Adrenal gland (tissue), 12 donors: ENCODE results near the gene IL1RL2. TPM values are rescaled to one million over a fixed set of nuclear protein-coding genes. Genes with fewer than 3 reads are reported as not detected.

Experiments used
- DNase-seq, 7 donors: peaks; one replicate each; pipeline ENCODE4 v3.0.0-alpha.2; 2019 to 2020
- H3K27ac ChIP-seq, 5 donors: fragments of 200-600 bp; sonication (generic) in 4 of 5; 1 replicate in 3 of 5; 2 replicates in 2 of 5; pipeline versions ENCODE4 v1.5.1 to v1.8.0; 2016 to 2020; ENCODE audit warnings: mild to moderate bottlenecking in 1 of 5
- H3K27me3 ChIP-seq: fragments of 200-600 bp; 2 replicates; pipeline ENCODE4 v1.8.0; 2021
- H3K36me3 ChIP-seq, 2 donors: fragments of 200-600 bp; replicated peaks in 1 of 2; 1 replicate in 1 of 2; 2 replicates in 1 of 2; pipeline versions ENCODE4 v1.5.1 to v1.8.0; 2018 to 2022
- H3K4me1 ChIP-seq, 2 donors: fragments of 200-600 bp; replicated peaks in 1 of 2; 1 replicate in 1 of 2; 2 replicates in 1 of 2; pipeline versions ENCODE4 v1.5.1 to v1.8.0; 2018 to 2021
- H3K4me3 ChIP-seq, 4 donors: fragments of 200-600 bp; sonication (generic) in 3 of 4; one replicate each; pipeline ENCODE4 v1.5.1; 2016 to 2018
- H3K9me3 ChIP-seq, 3 donors: fragments of 200-600 bp; sonication (generic) in 1 of 3; replicated peaks in 1 of 3; 1 replicate in 2 of 3; 2 replicates in 1 of 3; pipeline versions ENCODE4 v1.5.1 to v1.8.0; 2016 to 2021
- CTCF ChIP-seq, 6 experiments: fragments of 450-650 bp in 4 of 6; fragments of 200-600 bp in 2 of 6; sonication (generic) in 1 of 6; IDR thresholded peaks; 1 replicate in 5 of 6; 2 replicates in 1 of 6; pipeline versions ENCODE4 v1.5.1 to v1.8.0; 2016 to 2021; ENCODE audit warnings: antibody characterized with exemption in 6 of 6, mild to moderate bottlenecking in 2 of 6, moderate library complexity in 1 of 6
- POLR2A ChIP-seq, 2 donors: fragments of 450-650 bp; IDR thresholded peaks; one replicate each; pipeline ENCODE4 v1.6.1; 2017; ENCODE audit warnings: antibody characterized with exemption in 2 of 2, mild to moderate bottlenecking in 2 of 2, moderate library complexity in 1 of 2
- WGBS, 4 donors: extraction: QIAGEN DNeasy Blood & Tissue Kit in 2 of 4; methylation state at CpG; one replicate each; pipeline versions ENCODE4 v1.1.5 to v1.1.7; 2013 to 2017; 5-methylcytosine and 5-hydroxymethylcytosine counted together
- intact Hi-C, 2 donors: fragments of 100-400 bp; cut with DNase I; formaldehyde crosslinking; loops; one replicate each; pipeline versions ENCODE4 v1.14.1 to v1.15.0; 2022 to 2023
- polyA plus RNA-seq, 3 donors: library from polyadenylated mRNA; stranded (reverse); fragments of 200-250 nt in 2 of 3; fragments of 350-450 nt in 1 of 3; fragmentation: Illumina TruSeq in 1 of 3; extraction: RNeasy Lipid Tissue Mini Kit (QIAGEN cat#74804) in 1 of 3; gene quantifications; one replicate each; pipeline ENCODE4 v1.2.3, GENCODE V29; 2013 to 2014
- total RNA-seq, 9 donors: library from RNA; depleted of rRNA in 4 of 9; stranded (reverse); fragments of >200 nt in 4 of 9; fragments of 120-200 nt in 1 of 9; fragmentation: NEBNext Ultra II Directional in 1 of 9; extraction: Animal tissue kit (Norgen Biotek cat#: 25700) in 1 of 9; gene quantifications; one replicate each; pipeline versions ENCODE4 v1.1.0 to v1.2.4, GENCODE V29; 2013 to 2023
- donor health status: healthy with polysubstance abuse.
- donor health status: Bipolar disorder and iron deficiency.
- donor health status: DM: yes; HTN: yes; CAD: no.
- donor health status: DM: no; HTN: no; CAD: no.
- donor health status: DM: no; HTN: no; CAD: no.
- donor health status: DM: yes; HTN: yes; CAD: no.

Gene IL1RL2
- total and polyA plus RNA-seq, 12 donors = 0.22 to 4.6 (median 1.7) TPM

DNA sequence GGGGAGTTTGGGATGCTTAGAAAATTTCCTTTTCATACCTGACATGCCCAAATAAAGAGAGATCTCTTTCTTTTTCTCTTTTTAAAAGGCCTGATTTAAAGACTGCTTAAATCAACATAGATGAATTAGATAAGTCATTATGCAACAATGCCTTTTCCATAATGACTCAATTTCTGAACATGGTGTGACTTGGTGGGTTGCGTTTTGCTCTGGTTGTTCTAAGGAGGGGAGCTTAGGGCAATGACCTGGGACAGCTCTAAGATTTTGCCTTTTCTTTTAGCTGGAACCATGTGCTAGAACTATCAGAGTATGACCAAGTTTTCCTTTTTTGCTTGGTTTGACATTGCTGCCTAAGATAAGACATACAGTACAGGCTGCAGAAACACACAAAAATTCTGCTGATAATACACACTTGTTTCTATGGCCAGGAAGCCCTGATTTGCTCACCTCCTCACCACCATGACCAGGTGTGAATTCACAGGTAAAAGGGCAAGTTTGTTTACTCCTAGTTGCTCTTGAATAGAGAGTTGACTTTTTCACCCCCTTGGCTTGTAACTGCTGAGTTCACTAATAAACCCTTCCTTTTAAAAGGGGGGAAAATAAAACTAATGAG lies 66.4 kb downstream of the IL1RL2 start:
- no peak for DNase-seq
- TF ChIP-seq POLR2A (IDR thresholded peaks at IDR 0.05) = no peak
- TF ChIP-seq CTCF (IDR thresholded peaks at IDR 0.05) = no peak
- Histone ChIP-seq H3K4me3 (no peak overlapping the region), H3K4me1 (peaks cover 3 to 10% of the 10 kb centered on the region in 2 donors), H3K9me3 (no peaks in the 10 kb centered on the region), H3K27ac (no peak overlapping the region), H3K27me3 (no peaks in the 10 kb centered on the region), H3K36me3 (no peaks in the 10 kb centered on the region)
- intact Hi-C loops = loop anchor here (5.0 to 10.0 kb wide), 3 partner anchors 92 to 194 kb away; no protein-coding TSS in a partner anchor
- WGBS, 4 donors = 64 to 79% (median 71%) methylated on average over 1 of the region's 1 CpG

DNA sequence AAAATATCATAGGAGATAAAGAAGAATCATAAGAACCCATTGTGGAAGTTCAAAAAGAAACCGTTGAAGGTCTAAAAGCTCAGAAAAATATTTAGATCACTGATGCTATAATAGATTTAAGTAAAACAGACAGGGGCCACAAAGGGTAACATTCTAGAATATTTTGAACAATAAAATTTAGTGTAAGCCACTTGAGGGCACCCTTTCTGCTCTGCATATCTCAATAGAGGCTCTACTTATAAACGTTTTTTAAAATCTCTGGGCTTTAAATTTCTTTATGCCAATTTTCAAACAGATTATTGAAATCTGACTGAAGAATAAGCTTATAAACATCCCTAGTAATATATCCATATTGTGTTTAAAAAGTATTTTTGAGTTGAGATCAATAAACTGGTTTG lies 66.9 kb downstream of the IL1RL2 start:
- no peak for DNase-seq
- intact Hi-C loops = loop anchor here (5.0 to 10.0 kb wide), 3 partner anchors 91 to 194 kb away; no protein-coding TSS in a partner anchor
- H3K9me3 ChIP-seq = no peaks in the 10 kb centered on the region
- TF ChIP-seq CTCF (IDR thresholded peaks at IDR 0.05) = no peak
- no peak for TF ChIP-seq POLR2A (IDR thresholded peaks at IDR 0.05)
- H3K4me1 ChIP-seq = peaks cover 3 to 10% of the 10 kb centered on the region in 2 donors
- no peaks in the 10 kb centered on the region for H3K27me3 ChIP-seq
- H3K27ac ChIP-seq = no peak overlapping the region
- no peak overlapping the region for H3K4me3 ChIP-seq
- no peaks in the 10 kb centered on the region for H3K36me3 ChIP-seq
- 39 to 45% (median 41%) methylated on average over 2 of the region's 2 CpGs for WGBS, 4 donors

GRCh38 chr2:102256276-102256675 lies 69.5 kb downstream of the IL1RL2 start:
- H3K36me3 ChIP-seq = no peaks in the 10 kb centered on the region
- H3K4me3 ChIP-seq = no peak overlapping the region
- intact Hi-C loops = loop anchor here in 1 of 2 donors (10.0 kb wide), 1 partner anchor 89 kb away; no protein-coding TSS in a partner anchor
- H3K27ac ChIP-seq = no peak overlapping the region
- DNase-seq = no peak
- H3K27me3 ChIP-seq = no peaks in the 10 kb centered on the region
- TF ChIP-seq POLR2A (IDR thresholded peaks at IDR 0.05) (no peak), CTCF (IDR thresholded peaks at IDR 0.05) (no peak)
- H3K4me1 ChIP-seq = peaks cover 3 to 5% of the 10 kb centered on the region in 2 donors
- no peaks in the 10 kb centered on the region for H3K9me3 ChIP-seq

- Histone ChIP-seq H3K4me1 (no peaks in the 10 kb centered on the region), H3K9me3 (no peaks in the 10 kb centered on the region), H3K4me3 (no peak overlapping the region), H3K36me3 (no peaks in the 10 kb centered on the region), H3K27ac (no peak overlapping the region), H3K27me3 (no peaks in the 10 kb centered on the region)
- intact Hi-C loops = loop anchor here in 1 of 2 donors (10.0 kb wide), 1 partner anchor 88 kb away; no protein-coding TSS in a partner anchor
- DNase-seq = no peak
- 83 to 92% (median 86%) methylated on average over 5 of the region's 5 CpGs for WGBS, 4 donors
- TF ChIP-seq CTCF (IDR thresholded peaks at IDR 0.05) = no peak
- no peak for TF ChIP-seq POLR2A (IDR thresholded peaks at IDR 0.05)
These were observed 70.1 kb downstream of the IL1RL2 start for GRCh38 chr2:102256874-102257462.
